Sigmoid colon (tissue), 7 donors: ENCODE results near the gene TMEM229B. TPM values are rescaled to one million over a fixed set of nuclear protein-coding genes. Genes with fewer than 3 reads are reported as not detected.

Experiments
- DNase-seq: peaks from one replicate; pipeline ENCODE4 v3.0.0-alpha.2; 2019
- H3K27ac ChIP-seq, 4 donors: fragments of 200-600 bp; sonication (generic); one replicate each; pipeline ENCODE4 v1.5.1; 2016 to 2019; ENCODE audit warnings: mild to moderate bottlenecking in 1 of 4
- H3K27me3 ChIP-seq, 3 donors: fragments of 200-600 bp; sonication (generic); one replicate each; pipeline ENCODE4 v1.5.1; 2019; ENCODE audit warnings: mild to moderate bottlenecking in 1 of 3
- H3K36me3 ChIP-seq, 4 donors: fragments of 200-600 bp; sonication (generic); one replicate each; pipeline ENCODE4 v1.5.1; 2016 to 2019
- H3K4me1 ChIP-seq, 4 donors: fragments of 200-600 bp; sonication (generic); one replicate each; pipeline ENCODE4 v1.5.1; 2017 to 2019
- H3K4me3 ChIP-seq, 4 donors: fragments of 200-600 bp; sonication (generic); one replicate each; pipeline ENCODE4 v1.5.1; 2017 to 2019; ENCODE audit warnings: mild to moderate bottlenecking in 2 of 4, moderate library complexity in 1 of 4
- H3K9me3 ChIP-seq, 4 donors: fragments of 200-600 bp in 3 of 4; sonication (generic) in 3 of 4; one replicate each; pipeline versions ENCODE4 v1.5.1 to v1.6.1; 2013 to 2019
- EP300 ChIP-seq, 4 donors: sonication (generic); formaldehyde crosslinking; IDR thresholded peaks; one replicate each; pipeline ENCODE4 v1.6.1; 2017; ENCODE audit warnings: antibody characterized with exemption in 4 of 4
- POLR2A ChIP-seq, 2 donors: fragments of 450-650 bp; IDR thresholded peaks; one replicate each; pipeline ENCODE4 v1.6.1; 2016; ENCODE audit warnings: antibody characterized with exemption in 2 of 2, mild to moderate bottlenecking in 2 of 2, moderate library complexity in 2 of 2
- POLR2AphosphoS5 ChIP-seq, 4 donors: sonication (generic); formaldehyde crosslinking; IDR thresholded peaks; one replicate each; pipeline ENCODE4 v1.6.1; 2017; ENCODE audit warnings: antibody characterized with exemption in 4 of 4
- WGBS, 2 donors: extraction: QIAGEN DNeasy Blood & Tissue Kit; methylation state at CpG; one replicate each; pipeline ENCODE4 v1.1.7; 2013; 5-methylcytosine and 5-hydroxymethylcytosine counted together
- intact Hi-C: fragments of 100-400 bp; cut with DNase I; formaldehyde crosslinking; loops from one replicate; pipeline ENCODE4 v1.15.1; 2023
- polyA plus RNA-seq, 3 donors: library from polyadenylated mRNA; stranded (reverse); fragments of 200-250 nt; gene quantifications; one replicate each; pipeline ENCODE4 v1.2.3, GENCODE V29; 2013
- total RNA-seq, 4 donors: library from RNA; depleted of rRNA; stranded (reverse); fragments of >200 nt; gene quantifications; one replicate each; pipeline ENCODE4 v1.1.0, GENCODE V29; 2016
- TF ChIP-seq, protein P1 (sequence below), 4 experiments: fragments of 450-650 bp in 3 of 4; fragments of 200-600 bp in 1 of 4; IDR thresholded peaks; one replicate each; pipeline ENCODE4 v1.5.1; 2016 to 2019; ENCODE audit warnings: antibody characterized with exemption in 4 of 4, mild to moderate bottlenecking in 3 of 4, moderate library complexity in 2 of 4
- donor health status: healthy with polysubstance abuse.
- donor health status: Bipolar disorder and iron deficiency.
- donor health status: healthy.

TMEM229B gene
- total and polyA plus RNA-seq, 7 donors = 1.2 to 16.4 (median 6.1) TPM

DNA sequence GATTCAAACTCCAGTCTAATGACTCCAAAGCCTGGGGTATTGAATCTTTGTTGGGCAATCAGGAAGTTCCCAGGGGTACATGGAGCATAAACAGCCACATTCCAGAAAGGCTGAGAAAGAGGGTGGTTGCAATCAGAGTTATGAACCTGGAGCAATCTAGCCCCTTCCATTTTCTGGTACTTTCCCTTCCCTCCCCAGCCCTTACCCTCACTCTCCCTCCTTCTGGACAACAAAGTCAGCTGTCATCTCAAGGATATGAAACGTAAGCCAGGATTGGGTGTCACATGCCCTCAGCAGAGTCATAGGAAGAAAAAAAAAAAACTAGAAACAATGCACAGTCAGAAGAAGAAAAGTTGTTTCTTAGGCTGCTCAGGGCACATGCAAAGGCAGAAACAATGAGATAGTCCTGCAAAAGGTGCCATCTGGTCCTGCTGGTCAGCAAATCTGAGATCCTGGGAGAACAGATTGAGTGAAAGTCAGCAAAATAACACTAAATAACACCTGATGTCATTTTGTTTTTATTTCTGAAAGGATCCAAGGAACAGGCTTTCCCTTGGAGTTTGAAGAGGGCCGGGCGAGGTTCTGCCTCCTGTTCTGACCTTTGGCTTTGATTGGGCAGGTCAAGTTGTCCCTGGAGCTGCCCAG, 27.1 kb downstream of the TMEM229B start:
- WGBS, 2 donors = 47 to 69% methylated on average over 3 of the region's 3 CpGs
- TF ChIP-seq EP300 (IDR thresholded peaks at IDR 0.05) (no peak), POLR2A (IDR thresholded peaks at IDR 0.05) (no peak), POLR2AphosphoS5 (IDR thresholded peaks at IDR 0.05) (no peak)
- TF ChIP-seq, protein P1, sequence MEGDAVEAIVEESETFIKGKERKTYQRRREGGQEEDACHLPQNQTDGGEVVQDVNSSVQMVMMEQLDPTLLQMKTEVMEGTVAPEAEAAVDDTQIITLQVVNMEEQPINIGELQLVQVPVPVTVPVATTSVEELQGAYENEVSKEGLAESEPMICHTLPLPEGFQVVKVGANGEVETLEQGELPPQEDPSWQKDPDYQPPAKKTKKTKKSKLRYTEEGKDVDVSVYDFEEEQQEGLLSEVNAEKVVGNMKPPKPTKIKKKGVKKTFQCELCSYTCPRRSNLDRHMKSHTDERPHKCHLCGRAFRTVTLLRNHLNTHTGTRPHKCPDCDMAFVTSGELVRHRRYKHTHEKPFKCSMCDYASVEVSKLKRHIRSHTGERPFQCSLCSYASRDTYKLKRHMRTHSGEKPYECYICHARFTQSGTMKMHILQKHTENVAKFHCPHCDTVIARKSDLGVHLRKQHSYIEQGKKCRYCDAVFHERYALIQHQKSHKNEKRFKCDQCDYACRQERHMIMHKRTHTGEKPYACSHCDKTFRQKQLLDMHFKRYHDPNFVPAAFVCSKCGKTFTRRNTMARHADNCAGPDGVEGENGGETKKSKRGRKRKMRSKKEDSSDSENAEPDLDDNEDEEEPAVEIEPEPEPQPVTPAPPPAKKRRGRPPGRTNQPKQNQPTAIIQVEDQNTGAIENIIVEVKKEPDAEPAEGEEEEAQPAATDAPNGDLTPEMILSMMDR (IDR thresholded peaks at IDR 0.05) = no peak
- intact Hi-C loops = no loop called here
- Histone ChIP-seq H3K27me3 (no peaks in the 10 kb centered on the region), H3K4me1 (no peaks in the 10 kb centered on the region), H3K27ac (no peak overlapping the region), H3K9me3 (no peaks in the 10 kb centered on the region), H3K4me3 (no peak overlapping the region), H3K36me3 (no peaks in the 10 kb centered on the region)
- no peak for DNase-seq

DNA sequence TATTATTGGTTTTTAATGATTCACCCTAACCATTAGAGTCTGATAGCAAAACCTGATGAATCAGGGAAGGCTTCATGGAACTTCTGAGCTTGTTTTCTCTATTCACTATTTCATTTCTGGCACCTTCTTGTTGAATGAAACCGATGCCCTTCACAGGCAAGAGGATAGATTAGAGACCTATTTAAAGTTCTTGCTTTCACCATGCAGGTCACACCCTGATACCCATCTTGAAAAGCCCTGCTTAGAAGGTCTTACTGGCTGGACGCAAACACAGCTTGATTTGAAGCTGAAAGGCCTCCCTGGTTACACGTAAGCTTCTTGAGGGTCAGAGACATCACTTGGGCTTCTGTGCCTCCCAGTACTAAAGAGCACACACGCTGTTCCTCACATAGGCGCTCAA, 29.2 kb downstream of the TMEM229B start:
- intact Hi-C loops = no loop called here
- Histone ChIP-seq H3K36me3 (no peaks in the 10 kb centered on the region), H3K4me3 (no peak overlapping the region), H3K27ac (no peak overlapping the region), H3K27me3 (no peaks in the 10 kb centered on the region), H3K9me3 (no peaks in the 10 kb centered on the region), H3K4me1 (no peaks in the 10 kb centered on the region)
- DNase-seq = no peak
- TF ChIP-seq, protein P1 (IDR thresholded peaks at IDR 0.05) = no peak
- no peak for TF ChIP-seq EP300 (IDR thresholded peaks at IDR 0.05)
- WGBS, 2 donors = 91 to 94% methylated on average over 5 of the region's 5 CpGs

DNA sequence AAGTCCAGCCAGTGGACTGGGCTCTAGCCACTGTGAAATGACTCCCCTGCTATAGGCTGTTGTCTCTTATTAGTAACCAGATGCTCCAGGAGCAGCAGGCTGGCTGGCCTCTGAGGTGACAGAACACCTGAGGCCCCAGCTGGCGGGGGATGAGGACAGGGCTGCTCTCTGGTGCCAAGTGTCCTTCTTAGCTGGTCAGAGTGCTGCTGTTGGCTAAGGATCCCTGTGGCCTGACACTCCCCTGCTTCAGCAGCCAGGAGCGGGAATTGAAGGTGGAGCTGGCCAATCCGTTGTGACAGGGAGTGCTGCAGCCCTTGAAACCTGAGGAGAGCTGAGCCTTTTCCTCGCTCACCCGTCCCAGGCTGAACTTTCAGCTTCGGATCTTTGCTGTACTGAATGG, 30.7 kb downstream of the TMEM229B start:
- Histone ChIP-seq H3K4me3 (no peak overlapping the region), H3K27ac (no peak overlapping the region), H3K9me3 (no peaks in the 10 kb centered on the region), H3K36me3 (no peaks in the 10 kb centered on the region), H3K27me3 (no peaks in the 10 kb centered on the region), H3K4me1 (no peaks in the 10 kb centered on the region)
- DNase-seq = no peak
- TF ChIP-seq, protein P1 (IDR thresholded peaks at IDR 0.05) = no peak
- TF ChIP-seq POLR2A (IDR thresholded peaks at IDR 0.05) = no peak
- no peak for TF ChIP-seq POLR2AphosphoS5 (IDR thresholded peaks at IDR 0.05)
- no peak for TF ChIP-seq EP300 (IDR thresholded peaks at IDR 0.05)
- intact Hi-C loops = no loop called here
- WGBS, 2 donors = 56 to 66% methylated on average over 6 of the region's 6 CpGs

DNA sequence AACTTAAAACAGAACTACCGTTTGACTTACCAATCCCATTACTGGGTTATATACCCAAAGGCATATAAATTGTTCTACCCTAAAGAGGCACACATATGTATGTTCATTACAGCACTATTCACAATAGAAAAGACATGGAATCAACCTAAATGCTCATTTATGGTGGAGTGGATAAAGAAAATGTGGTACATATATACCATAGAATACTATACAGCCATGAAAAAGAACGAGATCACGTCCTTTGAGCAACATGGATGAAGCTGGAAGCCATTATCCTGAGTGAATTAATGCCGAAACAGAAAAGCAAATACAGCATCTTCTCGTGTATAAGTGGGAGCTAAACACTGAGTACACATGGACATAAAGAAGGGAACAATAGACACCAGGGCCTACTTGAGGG, 31.8 kb downstream of the TMEM229B start:
- Histone ChIP-seq H3K4me3 (no peak overlapping the region), H3K27me3 (no peaks in the 10 kb centered on the region), H3K9me3 (no peaks in the 10 kb centered on the region), H3K4me1 (no peaks in the 10 kb centered on the region), H3K27ac (no peak overlapping the region), H3K36me3 (no peaks in the 10 kb centered on the region)
- intact Hi-C loops = no loop called here
- TF ChIP-seq EP300 (IDR thresholded peaks at IDR 0.05) (no peak), POLR2AphosphoS5 (IDR thresholded peaks at IDR 0.05) (no peak), POLR2A (IDR thresholded peaks at IDR 0.05) (no peak)
- TF ChIP-seq, protein P1 (IDR thresholded peaks at IDR 0.05) = no peak
- no peak for DNase-seq
- 83 to 96% methylated on average over 5 of the region's 5 CpGs for WGBS, 2 donors
